ENCODE data around the gene COQ2.
"Not testable (repeated sequence)": the region's sequence is repeated elsewhere in the genome, so short reads cannot be mapped to it uniquely, and the experiment has no call there.

COQ2 gene, protein sequence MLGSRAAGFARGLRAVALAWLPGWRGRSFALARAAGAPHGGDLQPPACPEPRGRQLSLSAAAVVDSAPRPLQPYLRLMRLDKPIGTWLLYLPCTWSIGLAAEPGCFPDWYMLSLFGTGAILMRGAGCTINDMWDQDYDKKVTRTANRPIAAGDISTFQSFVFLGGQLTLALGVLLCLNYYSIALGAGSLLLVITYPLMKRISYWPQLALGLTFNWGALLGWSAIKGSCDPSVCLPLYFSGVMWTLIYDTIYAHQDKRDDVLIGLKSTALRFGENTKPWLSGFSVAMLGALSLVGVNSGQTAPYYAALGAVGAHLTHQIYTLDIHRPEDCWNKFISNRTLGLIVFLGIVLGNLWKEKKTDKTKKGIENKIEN

DNA sequence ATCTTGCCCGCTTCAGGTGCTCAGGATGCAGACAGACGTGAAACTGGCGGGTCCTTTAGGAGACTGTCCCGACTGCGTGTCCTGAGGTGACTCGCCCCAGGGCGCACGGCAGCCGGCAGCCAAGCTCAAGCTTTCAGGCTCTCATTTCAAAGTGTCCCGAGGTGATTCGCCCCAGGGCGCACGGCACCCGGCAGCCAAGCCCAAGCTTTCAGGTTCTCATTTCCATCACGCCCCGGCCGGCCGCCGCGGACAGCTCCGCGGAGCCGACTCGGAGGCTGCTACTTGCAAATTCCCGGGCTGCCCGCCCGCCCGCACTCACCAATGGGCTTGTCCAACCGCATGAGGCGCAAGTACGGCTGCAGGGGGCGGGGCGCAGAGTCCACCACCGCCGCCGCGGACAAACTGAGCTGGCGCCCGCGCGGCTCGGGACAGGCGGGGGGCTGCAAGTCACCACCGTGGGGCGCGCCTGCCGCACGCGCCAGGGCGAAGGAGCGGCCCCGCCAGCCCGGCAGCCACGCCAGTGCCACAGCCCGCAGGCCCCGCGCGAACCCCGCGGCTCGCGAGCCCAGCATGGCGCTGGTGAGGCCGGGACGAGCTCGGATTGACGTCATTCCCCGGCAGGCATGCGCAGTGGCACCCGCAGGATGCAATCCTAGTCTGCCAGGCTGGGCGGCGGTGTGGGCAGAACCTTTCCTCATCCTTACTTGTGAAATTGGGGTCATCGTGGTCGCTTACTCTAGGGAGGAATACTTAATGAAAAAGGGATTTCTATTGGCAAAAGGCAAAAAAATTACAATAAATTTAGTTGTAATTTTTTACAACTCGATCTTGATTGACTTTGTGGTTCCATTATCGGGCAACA, at the start of gene COQ2:
Gene COQ2 (minus strand): TSS at position 606 of the 862 bp plus-strand sequence. CDS start 34 bp downstream, at position 572.
- peak; percentile 90 for DNase-seq

DNA sequence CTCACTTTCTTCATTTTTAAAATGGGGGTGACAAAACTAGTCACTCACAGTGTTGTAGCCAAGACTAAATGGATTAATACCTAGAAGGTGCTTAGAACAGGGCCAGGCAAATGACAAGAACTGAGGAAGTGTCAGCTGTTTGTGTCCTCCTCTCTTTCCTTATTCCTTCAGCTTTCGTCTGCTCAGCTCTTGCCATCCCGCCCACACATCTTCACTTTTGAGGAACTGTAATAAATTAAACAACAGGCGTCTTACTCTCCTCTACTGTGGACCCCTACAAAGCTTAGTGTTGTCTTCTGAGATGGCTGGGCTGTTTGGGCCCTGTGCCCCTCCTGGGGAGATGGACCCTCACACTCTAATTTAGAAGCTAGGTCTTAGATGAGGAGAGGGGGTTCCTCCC, 47.4 kb upstream of the COQ2 start:
- no peak for DNase-seq

DNA sequence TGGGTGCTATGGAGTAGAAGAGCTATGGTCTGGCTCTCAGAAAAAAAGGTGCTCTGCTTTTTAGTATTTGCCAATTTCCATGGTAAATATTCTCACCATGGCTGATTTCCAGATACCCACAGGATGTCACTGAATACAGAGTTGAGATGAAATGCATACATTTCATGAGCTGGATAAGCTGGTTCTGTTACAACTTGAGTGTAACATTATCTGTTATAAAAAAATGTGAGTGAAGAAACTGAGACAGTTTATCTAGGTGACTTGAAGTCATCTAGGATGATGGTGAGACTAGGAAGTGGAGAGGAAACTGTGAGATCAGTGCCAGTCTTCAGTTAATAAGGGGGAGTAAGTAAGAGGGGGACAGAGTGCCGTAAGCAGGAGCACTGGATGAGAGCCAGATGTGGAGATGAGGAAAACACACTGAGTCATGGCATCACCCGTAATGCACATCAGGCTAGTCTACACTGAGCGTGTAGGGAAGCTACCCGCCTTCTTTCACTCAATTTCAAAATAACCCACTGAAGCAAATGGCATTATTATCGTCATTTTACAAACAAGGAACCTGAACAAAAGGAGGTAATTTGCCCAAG, 45.0 kb upstream of the COQ2 start:
- DNase-seq: no peak

DNA sequence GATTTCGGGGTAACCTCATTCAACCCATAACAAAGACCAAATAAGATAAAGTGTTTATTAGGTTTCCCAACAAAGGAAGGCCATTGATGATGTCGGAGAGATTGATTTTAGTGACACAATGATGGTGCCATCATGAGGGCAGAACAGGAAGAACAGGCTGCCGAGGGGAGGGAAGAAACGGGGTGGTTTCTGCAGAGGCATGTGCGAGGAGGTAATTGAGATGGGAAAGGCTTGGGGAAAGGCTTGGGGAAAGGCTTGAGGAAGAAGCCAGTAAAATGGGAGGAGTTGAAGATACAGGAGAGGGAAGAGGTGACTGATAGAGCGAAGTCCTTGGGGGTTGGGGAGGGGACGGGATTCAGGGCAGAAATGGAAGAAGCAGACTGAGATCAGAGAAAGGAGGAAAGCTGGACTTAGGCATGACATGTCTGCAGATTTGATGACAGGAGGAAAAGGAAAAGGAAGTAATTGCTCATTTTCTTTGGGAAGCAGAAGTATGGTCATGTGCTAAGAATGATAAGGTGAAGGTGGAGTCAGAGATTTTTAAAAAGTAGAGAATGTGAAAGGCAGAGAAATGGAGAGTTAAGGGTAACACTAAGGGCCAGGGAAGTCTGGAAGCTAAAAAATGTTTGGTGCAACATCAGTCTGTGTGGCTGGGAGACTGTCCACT, 44.1 kb upstream of the COQ2 start:
- no peak for DNase-seq

DNA sequence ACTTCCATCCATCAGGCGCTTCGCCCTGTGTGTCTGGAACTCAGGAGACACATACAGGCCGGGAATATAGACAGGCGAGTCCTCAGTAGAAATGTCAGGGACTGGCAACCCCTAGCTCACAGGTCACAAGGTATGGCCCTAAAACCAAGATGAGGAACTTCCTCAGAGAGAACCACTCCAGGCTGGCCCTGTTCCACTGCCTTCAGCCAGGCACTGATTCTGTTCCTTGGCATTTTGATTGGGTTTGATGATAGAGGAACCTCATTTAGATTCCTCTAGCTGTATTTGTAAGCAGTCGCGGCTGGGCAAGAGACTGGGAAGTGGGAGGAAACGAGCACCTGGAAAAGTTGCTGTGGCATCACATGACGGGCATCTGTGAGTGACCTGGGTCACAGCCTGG, 41.9 kb upstream of the COQ2 start:
- DNase-seq: no peak

DNA sequence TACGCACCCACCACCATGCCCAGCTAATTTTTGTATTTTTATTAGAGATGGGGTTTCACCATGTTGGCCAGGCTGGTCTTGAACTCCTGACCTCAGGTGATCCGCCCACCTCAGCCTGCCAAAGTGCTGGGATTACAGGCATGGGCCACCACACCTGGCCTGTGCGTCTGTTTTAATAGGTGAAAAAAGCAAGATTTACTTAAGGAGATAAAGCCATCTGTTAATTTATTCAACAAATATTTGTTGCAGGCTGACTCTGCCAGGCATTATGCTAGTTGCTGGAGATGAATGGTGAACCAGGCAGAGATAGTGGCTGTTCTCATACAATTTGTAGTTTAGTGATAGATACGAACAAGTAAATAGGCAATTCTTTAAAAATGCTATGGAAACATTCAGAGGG, 40.7 kb upstream of the COQ2 start:
- not testable (repeated sequence) for DNase-seq

DNA sequence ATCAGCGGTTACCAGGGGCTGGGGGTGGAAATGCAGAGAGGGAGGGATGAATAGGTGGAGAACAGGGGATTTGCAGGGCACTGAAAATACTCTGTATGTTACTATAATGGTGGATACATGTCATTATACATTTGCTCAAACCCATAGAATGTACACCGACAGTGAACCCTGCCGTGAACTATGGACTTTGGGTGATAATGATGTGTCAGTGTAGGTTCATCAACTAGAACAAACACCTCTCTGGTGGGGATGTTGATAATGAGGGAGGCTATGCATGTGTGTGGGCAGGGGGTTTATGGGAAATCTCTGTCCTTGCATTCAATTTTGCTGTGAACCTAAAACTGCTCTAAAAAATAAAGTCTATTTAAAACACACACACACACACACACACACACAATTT, 38.5 kb upstream of the COQ2 start:
- DNase-seq: no peak

DNA sequence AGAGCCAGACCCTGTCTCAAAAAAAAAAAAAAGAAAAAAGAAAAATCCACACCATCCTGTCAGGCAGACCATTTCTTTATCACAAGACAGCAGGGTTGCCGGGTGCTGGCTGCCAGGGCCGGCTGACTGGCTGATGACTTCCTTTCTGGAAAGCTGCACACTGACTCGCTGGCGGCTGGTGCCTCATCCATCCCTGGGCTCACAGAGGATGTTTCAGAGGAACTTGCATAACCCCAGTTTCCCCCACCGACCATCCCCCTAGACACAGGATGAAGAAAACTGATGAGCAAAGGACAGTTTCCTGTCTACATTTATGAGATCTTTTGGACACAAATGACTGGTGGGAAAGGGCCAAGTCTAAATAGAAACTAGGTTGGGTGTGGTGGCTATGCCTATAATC, 36.0 kb upstream of the COQ2 start:
- no peak for DNase-seq

DNA sequence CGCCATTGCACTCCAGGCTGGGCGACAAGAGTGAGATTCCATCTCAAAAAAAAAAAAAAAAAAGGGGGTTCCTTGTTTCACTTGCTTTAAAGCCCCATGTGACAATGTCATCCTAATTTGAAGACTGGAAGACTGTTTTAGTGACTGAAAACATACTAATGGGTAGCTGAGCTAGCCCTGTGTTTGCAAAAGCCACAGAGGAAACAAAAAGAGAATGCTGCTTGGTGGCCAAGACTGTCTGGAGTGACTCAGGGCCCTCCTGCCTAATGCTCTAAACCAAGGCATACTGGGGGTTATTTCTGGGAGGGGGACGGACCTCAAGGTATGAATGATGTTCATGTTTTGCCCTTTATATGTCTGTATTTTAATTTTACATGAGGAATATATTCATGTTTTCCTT, 34.1 kb upstream of the COQ2 start:
- no peak for DNase-seq

DNA sequence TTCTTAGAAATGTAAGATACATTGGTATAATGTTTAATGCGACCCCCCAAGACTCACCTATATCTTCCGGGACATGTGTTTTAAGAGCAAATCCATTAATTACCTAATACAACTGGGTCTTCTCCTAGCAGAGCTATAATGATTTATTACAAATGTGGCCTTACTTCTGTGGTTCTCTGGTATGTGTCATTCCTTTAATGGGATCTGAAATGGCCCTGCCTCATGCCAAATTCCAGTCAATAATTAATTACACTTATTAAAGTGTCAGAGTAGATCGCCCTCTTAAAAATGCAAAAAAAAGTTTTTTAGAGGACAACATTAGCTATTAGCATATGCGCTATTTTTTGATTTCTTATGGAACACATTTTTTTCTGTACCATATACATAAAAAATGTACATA, 33.1 kb upstream of the COQ2 start:
- no peak for DNase-seq

DNA sequence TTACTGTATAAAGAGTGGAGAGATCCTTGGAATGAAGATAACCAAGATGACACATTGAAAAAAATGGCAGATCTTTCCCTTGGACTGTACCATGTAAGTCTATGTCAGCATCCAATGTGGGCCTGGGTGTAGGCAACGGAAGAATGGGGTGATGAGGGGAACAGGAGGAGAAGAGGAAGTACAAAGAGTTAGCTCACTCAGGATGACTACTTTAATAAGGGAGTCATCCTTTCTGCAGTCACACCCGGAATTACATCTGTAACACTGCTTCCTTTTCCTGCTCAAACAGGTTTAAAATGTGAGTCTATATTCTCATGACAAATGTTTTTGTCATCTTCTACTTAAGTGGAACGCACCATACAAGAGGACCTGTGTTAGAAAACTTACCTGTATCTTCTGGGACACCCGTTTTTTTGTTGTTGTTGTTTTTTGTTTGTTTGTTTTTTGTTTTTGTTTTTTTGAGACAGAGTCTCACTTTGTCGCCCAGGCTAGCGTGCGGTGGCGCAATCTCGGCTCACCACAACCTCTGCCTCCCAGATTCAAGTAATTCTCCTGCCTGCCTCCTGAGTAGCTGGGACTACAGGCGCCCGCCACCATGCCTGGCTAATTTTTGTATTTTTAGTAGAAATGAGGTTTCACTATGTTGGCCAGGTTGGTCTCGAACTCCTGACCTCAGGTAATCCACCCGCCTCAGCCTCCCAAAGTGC, 32.0 kb upstream of the COQ2 start:
- no peak for DNase-seq

DNA sequence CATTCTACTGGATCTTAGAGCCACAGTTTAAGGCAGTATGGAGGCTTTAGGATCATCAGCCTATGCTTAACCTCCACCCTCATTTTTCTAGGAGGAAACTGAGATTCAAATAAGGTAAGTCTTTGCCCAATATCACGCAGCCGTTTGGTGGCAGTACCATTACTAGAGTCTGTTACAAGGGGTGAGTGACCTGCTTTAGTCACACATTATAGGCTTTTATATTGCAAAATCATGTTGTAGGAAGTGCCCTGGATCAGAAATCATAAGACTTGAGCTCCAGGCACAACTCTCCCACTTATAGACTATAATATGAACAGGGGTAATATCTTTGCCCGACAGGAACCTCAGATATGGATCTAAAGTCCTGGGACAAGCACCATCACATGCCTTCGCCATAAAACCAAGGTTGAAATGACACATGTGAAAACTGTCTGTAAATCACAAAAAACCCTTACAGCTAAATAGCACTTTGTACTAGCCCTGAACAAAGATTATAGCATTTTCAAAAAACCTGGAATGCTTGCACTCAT, 30.8 kb upstream of the COQ2 start:
- no peak for DNase-seq

DNA sequence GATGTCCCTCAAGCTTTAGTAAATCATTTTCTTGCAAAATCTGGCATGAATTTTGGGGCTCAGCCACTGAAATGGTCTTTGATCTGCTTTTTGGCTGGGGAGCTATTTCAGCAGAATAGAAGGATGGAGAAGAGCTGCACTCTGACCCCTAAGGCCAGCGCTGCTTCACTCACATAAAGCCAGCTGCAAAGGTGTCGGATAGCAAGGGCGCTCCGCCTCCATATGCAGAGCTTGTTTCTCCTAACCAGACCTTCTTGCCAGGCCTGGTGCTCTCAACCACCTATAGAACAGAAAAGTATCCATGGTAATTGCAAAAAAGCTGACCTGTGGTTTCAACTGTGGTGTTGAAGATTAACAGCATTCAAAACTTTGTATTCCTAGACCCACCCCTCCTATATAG, 24.1 kb upstream of the COQ2 start:
- DNase-seq: no peak

DNA sequence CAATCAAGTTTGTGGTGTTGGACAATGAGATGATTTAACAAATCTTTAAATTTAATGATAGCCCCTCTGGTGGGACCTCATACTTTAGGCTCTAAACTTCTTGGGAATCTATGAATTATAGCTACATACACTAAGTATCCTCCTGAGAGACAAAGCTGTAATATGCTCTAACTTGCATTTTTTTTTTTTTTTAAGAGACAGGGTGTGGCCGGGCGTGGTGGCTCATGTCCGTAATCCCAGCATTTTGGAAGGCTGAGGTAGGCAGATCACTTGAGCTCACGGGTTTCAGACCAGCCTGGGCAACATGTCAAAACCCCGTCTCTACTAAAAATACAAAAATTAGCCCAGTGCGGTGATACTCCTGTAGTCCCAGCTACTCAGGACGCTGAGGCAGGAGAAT, 23.3 kb upstream of the COQ2 start:
- no peak for DNase-seq

DNA sequence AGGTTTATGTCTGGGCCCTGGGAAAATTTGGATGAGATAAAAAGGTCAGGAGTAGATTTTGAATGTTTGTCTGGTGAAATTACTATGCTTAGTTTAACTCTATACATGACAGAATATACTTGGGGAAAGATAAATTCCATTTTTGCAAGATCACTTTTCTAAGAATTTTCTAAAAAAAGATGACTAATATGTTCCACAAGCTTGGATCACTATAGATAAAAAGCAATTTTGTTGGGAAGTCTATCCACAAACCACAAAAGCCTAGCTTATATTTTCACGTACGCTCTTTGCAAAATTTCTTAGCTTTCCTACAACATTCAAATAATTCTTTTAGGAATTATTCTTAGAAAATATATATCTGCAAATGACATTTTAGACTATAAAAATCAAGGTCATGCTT, 20.6 kb upstream of the COQ2 start:
- no peak for DNase-seq

DNA sequence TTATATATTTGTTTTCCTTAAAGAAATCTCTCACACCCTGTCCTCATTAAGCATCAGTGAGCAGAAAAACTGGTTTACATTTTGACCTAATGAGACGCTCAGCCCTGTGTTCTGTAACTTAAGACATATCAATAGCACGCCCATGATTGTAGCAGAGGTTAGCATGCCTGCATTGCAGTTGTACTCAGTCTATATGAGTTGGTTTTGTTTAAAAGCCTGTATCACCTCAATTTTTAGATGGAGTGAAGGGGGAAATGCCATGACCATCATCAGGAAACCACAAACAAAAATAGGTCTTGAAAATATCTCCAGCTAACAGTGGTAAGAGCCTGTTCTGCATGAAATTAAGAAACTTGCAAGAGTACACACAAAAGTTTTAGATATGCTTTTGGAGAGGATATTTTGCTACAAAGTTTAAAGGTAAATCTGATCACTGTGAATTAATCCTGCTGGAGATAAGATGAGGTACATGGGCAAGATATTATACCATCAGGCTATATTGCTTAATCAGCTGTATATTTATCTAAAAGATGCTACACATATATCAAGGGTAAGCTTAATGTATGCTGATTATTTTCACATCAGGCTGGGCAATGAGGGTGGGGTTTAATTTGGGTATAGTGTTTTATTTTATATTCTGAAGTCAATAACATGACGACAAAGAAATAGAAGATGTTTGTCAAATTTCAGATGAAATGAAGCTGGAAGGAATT, 13.1 kb upstream of the COQ2 start:
- DNase-seq: no peak

DNA sequence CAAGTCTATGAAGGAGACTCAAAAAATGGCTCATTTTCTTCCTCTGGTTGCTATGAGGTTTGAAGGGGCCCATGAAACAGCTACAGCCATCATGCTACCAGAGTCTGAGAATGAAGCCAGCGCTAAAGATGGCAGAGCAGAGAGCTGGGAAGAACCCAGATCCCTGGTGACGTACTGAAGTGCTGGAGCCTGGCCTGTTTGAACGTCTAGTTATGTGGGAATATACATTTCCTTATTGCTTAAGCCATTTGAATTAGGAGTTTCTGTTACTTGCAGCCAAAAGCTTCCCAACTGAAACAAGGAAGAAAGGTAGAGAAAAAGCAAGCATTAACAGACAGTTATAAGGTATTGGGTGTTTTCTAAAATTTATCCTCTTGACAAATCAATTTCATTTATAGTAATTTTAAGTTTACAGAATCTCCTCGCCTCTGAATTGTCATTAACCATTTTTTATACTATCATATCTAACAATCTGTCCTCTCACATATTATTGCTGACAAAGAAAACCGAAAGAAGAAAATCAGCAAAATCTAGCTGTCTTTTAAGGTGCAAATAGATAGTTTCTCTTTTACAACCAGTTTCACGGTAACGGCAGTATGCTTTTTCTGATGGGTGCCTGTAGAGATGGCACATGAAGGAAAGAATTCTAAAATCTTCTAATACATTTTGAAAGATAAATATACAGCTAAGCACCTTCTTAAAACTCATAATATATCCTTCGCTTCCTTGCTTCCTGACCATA, 8.9 kb upstream of the COQ2 start:
- DNase-seq: no peak

DNA sequence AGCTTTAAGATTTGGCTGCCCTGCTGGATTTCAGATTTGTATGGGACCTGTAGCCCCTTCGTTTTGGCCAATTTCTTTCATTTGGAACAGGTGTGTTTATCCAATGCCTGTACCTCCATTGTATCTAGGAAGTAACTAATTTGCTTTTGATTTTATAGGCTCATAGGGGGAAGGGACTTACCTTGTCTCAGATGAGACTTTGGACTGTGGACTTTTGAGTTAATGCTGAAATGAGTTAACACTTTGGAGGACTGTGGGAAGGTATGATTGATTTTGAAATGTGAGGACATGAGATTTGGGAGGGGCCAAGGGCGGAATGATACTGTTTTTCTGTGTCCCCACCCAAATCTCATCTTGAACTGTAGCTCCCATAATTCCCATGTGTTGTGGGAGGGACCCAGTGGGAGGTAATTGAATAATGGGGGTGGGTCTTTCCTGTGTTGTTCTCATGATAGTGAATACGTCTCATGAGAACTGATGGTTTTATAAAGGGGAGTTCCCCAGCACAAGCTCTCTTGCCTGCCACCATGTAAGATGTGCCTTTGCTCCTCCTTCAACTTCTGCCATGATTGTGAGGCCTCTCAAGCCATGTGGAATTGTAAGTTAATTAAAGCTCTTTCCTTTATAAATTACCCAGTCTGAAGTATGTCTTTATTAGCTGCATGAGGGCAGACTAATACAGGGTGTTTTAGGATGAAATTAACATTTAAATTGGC, 5.6 kb upstream of the COQ2 start:
- not testable (repeated sequence) for DNase-seq

DNA sequence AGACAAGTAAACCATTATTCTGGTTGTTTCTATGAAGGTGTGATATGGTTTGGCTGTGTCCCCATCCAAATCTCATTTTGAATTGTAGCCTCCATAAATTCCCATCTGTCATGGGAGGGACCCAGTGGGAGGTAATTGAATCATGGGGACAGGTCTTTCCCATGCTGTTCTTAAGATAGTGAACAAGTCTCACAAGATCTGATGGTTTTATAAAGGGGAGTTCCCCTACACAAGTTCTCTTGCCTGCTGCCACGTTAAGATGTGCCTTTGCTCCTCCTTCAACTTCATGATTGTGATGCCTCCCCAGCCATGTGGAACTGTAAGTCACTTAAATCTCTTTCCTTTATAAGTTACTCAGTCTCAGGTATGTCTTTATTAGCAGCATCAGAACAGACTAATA, 3.8 kb upstream of the COQ2 start:
- DNase-seq: not testable (repeated sequence)

DNA sequence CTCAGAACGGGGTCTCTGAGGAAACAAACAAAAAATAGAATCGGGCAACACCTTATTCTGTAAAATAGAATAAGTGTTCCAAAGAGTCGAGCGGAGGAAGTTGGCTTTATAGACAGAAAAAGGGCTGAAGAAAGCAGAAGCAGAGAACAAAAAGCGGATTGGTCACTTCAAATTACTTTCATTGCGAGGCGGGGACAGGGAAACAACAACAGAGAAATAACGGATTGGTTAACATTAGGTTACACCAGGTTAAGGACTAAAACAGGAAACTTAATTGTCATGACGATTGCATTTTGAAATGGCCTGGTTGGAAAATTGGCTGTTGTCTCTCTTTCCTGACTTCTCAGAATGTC, 433 bp upstream of the COQ2 start:
- no peak for DNase-seq

Measured in amniotic stem cell (primary cell).